HEK293T (cell line): ENCODE measurements around the gene RPGRIP1L.

Experiments
- ELF4 ChIP-seq: fragments of 450-650 bp; IDR thresholded peaks from 2 replicates; pipeline ENCODE4 v1.6.1; 2017; ENCODE audit warnings: antibody characterized with exemption
- FOXM1 ChIP-seq: fragments of 450-650 bp; IDR thresholded peaks from 2 replicates; pipeline ENCODE4 v1.6.1; 2017; ENCODE audit warnings: mild to moderate bottlenecking, borderline replicate concordance
- SP1 ChIP-seq: fragments of 450-650 bp; IDR thresholded peaks from 2 replicates; pipeline ENCODE4 v1.6.1; 2017
- SUZ12 ChIP-seq: fragments of 450-650 bp; IDR thresholded peaks from 2 replicates; pipeline ENCODE4 v1.6.1; 2016; ENCODE audit warnings: mild to moderate bottlenecking
- ZNF384 ChIP-seq: fragments of 450-650 bp; IDR thresholded peaks from 2 replicates; pipeline ENCODE4 v1.6.1; 2016

DNA sequence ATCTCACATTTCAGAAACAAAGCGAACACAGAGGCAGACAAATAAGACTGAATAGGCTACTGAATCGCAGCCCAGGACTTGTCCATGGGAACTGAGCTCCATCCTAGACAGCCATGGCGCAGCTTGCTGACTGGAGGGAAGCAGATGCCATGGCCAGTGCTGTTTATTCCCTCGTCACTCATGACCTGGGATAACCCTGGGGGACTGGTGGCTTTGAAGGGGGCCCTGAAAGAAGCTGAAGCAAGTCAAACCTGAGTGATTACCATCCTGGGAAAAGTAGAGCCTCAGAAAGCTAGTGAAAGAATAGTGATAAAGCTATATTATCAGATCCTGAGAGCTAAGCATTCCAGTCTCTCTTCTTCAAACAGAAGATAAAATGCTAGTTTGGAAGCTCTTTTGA, 94.1 kb downstream of the RPGRIP1L start:
- TF ChIP-seq FOXM1 (no peak), SUZ12 (no peak), ZNF384 (no peak), ELF4 (no peak), SP1 (no peak)
